HG02943 (cell line): ENCODE results near the gene ARHGAP21.
"Not testable (repeated sequence)": the region's sequence is repeated elsewhere in the genome, so short reads cannot be mapped to it uniquely, and the experiment has no call there.

ENCODE experiments used
- ATAC-seq: cut with Tn5 transposase; IDR thresholded peaks from one replicate; pipeline ENCODE4 v1.9.1; 2021; ENCODE audit warnings: mild to moderate bottlenecking, low read depth, moderate library complexity; ENCODE audit not compliant: unreplicated experiment

Gene ARHGAP21

DNA sequence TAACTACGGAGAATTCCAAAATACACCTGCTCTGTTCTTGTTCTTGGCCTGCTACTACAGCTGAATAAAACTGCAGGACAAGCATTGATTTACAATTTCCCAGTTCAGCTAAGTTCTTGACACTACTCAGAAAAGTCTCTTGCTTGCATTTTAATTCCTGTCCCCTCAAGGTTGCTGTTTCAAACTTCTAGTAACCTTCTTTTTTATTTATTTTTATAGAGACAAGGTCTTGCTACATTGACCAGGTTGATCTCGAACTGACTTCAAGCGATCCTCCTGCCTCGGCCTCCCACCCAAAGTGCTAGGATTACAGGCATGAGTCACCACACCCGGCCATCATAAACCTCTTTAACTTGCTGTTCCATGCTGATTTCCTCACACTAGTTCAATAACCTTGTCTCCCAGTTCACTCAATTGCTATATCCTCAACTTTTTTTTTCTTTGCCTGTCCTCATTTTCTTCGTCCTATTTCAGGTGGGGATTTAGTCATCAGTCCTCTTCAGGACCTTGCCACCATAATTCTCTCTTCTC lies 79.9 kb downstream of the ARHGAP21 start:
- ATAC-seq, result no peak

DNA sequence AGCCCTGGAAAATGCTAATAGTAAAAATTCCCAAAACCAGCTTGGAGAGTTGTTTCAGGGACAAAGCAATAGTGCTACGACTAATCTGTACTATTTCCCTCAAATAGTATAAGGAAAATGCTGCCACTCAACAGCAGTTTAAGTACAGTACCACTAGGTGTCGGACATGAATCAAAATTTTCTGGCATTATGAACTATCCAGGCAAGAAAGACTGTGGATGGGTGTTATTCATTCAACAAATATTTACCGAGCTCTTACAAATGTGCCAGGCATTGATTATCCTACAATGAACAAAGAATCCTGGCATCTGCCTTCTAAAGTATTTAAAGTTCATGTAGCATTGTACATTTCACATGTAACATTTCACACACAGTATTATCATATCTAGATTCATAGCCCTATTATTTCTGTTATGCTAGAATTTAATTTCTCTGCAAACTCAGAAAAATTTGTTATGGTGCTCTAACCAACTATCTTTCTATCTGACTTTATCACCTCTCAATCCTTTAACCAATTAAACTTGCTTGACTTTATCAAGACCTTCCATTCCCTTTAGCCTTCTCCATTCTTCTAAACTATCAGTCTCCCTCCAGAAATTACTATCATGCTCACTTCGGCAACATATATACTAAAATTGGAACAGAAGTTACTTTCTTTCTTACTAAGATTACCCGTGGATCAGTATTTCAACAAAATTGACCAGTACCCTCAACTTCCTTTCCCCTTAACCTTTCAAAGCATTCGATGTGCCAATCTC lies 80.6 kb downstream of the ARHGAP21 start:
- ATAC-seq, result peak; percentile 85

DNA sequence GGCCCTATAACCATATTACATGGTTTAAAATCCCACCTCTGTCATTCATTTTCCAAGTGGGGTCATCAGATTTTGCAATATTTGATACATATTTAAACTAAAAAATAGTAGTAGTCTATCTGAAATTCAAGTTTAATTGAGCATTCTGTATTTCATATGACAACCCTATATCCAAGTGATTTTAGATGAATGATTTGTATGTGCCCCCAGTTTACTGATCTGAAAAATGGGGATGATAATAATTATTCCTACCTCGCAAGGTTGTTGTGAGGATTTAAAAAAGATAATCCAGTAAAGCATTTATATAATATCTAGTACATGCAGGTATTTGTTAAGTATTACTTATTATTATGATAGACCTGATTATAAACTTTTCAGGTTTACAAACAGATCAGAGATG lies 84.6 kb downstream of the ARHGAP21 start:
- no peak for ATAC-seq

DNA sequence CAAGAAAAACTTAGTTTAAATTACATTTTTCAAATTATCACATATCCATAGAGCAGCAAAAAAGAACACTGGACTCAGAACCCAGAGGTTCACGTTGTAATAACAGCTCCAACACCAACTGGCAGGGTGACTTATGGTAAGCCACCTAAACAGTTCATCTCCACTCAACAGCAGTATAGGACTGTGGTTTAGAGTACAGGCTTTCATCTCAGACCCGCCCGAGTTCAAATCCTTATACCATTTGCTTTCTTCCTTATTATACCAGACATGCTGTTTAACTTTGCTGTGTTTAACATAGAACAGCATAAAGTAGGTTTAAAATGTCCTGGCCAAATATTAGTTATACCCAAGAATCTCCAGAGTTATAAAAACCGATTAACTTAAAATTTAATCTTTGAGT lies 97.9 kb downstream of the ARHGAP21 start:
- no peak for ATAC-seq

DNA sequence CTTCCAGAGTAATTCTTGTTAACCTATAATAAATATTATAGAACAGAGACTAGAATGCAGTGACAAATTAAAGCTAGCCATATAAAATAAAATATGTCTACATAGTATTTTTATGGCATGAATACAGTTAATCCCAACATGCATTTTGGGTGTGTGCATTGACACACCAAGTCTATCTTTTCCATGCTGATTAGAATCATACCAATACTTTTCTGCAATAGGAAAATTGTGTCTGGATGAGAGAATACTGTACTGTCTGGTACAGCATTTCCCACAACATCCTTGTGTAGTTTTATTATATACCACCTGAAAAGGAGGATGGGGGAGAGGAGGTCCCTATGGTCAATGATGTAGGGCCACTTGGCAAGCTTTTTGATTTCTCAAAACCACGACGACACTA lies 100.3 kb downstream of the ARHGAP21 start:
- no peak for ATAC-seq

DNA sequence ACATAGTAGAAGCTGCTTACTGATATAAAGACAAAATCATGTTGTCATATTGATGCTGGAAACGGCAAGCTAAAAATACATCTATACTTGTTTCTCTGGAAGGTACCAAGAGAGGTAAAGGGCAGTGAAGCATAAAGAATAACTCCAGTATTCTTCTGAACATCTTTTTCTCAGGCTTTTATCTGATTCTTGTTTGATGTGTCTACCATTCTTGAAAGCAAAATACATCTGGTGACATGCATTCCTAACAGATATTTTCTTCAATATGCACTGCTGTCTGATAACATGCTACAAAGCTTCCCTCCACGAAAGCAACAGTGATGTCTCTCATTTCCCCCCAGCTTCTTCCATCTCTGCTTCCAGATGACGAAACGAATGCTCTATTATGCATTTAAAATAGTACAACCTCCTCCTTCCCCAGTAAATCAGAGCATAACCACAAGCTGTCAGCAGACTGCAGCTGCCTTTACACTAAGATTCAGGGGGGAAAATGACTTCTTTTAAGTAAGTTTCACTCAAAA lies 100.8 kb downstream of the ARHGAP21 start:
- ATAC-seq, result no peak

DNA sequence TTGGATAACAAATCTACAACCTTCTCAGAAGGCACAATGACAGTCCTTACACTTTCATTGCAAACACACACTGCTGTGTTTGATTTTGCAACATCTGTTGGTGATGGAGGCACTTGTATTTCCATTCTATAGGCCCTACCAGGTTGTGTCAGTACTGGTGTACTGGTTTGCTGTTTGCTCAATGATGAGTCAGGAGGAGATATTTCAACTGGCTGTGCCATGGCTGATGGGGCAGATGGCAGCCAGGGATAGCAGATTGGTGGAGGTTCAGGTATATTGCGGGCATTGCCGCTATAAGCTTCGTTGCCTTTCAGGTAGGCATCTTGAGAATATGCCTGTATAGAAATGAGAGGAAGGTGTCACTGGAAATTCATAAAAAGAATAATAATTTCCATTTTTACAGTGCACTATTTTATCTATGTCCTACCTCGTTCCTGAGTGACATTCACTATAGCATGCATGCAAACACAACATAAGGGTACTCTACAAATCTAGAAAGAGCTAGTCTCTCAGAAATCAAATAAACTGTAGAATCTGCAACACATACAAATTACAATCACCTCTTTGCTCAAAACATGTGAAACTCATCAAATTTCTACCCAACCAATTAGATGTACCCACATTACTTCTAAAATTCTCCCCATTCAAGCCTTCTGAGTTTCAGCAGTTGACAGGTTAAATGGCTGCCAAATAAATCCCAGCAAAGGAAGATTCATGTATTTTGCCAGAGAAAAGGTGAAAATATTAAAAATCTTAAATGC lies 102.5 kb downstream of the ARHGAP21 start:
- not testable (repeated sequence) for ATAC-seq

DNA sequence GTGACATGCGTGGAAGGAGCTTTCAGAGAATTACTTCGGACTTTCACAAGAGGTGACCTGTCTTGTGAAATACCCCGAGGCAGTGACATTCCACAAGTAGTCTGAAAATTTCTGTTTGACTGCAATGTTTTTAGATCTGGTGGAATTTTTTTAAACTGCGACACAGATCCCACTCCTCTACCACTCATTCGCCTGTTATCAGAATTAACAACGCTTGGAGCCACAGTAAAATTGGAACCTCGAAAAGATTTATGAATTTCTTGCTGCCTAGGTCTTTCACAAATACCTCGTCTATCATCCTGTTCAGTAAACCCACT lies 103.7 kb downstream of the ARHGAP21 start:
- not testable (repeated sequence) for ATAC-seq

DNA sequence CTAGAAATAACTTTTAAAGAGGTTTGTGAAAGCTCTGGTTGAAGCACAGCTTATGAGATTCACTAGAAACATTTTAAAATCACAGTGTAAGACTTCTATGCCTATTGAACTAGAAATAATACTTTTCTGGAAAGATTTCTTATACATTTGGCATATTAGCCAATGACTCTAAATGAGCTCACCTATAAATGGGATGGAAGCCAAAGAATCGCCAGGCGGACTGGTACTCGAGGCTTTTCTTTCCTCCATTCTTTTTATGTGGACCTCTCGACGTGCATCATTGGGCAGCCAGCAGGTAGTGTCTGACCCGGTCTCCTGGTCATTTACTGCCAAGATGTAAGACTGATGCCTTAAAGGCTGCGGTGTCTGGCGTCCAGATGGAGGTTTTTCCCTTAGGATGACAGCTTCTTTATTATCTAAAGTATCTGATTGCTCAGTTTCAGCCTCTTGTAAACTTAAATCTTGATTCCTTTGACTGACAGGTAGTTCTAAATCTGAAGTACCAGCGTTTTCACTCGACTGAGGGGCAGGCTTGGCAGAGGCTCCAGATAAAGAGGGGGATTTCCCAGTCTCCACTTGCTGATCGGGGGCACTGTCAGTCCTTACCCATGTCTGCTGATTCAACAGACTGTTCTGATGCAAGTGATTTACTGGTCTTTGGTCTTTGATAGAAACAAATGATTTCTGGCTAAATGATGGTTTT lies 104.2 kb downstream of the ARHGAP21 start:
- ATAC-seq, result not testable (repeated sequence)

DNA sequence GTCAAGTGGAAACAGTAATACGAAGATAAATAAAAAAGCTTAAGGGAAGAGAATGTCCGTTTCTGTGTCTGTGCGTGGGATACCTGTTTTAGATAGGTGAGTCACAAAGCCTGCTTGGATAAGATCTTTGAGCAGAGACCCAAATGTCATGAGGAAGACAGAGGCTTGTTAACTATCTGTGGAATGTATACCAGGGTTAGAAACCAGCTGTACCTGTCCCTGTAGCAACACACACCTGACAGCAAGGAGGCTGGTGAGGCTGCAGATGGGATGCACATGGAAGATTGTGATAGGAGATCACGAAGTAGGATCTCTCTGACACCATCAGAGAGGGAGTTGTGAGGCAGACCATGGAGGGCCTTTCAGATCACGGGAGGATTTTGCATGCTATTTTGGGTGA lies 105.3 kb downstream of the ARHGAP21 start:
- ATAC-seq, result no peak

DNA sequence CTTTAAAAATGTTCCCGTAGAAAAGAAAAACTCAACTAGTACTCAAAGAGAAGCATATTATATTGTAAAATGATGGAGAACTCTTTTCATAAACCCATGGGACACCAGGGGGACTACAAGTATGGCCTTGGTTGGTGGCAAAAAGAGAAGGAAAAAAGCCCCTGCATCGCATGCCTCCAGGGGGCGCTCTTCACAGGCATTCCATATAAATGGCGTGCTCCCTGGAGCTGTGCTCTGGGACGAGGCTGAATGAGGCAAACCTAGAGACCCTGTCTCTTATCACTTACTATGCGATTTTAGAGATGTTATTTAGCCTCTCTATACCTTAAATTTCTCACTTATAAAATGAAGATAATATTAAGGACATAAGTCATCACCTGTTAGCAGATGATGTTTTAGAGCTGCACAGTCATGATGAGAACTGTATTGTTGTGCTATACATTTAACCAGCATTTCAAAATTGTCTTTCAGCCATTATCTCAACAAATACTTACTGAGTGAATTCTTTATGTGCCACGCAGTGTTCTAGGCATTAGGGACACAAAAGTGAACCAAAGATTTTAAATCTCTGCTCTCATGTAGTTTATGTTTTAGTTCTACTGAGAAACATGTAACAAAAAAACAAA lies 105.8 kb downstream of the ARHGAP21 start:
- no peak for ATAC-seq

DNA sequence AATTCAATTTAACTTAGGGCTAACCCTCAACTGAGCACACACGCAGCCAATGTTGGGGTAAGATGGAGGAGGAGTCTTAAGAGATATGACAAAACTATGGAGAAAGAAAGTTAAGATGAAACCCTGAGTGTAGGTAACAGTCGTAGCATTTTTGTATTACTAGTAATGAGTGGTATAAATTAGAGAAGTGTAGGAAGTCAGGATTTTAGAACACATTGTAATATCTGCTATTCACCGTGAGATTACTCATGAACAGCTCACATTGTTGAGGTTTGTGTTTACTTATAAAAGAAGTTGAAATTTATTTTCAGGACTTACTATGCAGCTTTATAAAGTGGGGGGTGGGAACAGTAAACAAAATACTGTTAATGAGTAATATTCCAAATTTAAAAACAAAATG lies 107.2 kb downstream of the ARHGAP21 start:
- ATAC-seq, result no peak

DNA sequence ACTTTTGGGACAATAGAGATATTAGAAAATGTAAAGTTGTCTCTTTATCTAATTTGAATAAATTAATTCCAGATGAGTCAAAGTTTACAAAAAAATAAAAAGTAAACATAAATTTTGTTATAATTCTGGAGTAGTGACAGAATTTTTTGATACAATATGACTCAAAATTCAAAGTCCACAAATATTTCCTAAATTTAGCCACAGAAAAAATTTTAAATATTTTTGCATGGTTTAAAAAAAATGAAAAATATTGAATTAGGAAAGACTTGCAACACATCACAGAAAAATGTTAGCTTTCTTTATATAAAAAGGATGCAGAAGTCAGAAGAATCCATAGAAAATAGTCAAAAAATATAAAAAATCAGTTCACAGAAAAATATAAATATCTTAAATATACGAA lies 117.7 kb downstream of the ARHGAP21 start:
- ATAC-seq, result no peak

DNA sequence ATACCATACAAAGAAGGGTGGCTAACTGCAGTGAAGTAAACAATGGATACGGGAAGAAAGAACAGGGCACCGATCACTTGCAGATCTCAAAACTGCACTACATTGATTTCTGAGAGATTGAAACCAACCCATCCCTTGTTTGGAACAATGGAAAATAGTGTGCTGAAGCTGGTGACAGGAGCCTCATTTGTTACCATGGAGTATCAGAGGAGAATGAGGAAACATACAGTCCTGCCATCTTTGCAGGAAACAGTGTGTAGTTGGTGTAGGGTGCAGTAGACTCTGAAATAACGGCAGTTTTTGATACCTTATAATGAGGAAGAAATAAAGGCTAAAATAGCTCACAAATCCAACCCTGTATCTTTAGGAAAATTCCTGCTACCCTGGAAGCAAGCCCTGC lies 118.5 kb downstream of the ARHGAP21 start:
- ATAC-seq, result no peak

DNA sequence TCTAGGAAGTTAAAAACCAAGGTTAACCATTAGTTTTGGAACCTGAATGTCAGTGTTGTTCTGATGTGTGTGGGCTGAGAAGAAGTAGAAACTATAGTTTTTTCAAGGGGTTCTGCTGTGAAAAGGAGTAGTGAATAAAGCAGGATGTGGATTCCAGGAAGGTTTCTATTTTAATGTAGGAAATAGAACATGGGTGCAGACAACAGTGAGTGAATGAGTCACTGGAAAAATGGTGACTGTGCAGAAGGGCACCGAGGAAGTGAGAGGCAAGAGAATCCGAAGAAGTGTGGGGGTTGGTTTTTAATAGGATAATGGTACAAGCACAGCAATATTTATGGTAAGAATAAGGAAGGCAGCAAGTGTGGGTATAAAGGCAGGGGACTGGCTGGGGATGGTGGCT lies 120.4 kb downstream of the ARHGAP21 start:
- no peak for ATAC-seq

DNA sequence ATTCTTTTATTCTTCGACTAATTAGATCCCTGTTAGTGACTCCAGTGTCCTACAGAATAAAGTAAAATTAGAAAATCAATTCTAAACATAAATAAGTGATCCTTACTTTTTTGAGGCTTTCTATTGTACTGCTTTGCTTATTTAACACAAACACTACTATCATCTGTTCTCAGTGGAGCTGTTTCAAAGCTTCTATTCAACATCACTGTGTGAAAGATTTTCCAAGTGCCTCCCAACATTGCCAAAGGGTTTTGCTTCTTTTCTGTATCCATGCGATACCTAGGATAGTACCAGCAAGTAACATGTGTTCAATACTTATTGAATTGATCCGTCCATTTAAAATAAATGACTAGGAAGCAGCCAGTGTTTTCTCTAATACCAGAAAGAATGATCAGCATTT lies 125.7 kb downstream of the ARHGAP21 start:
- no peak for ATAC-seq

DNA sequence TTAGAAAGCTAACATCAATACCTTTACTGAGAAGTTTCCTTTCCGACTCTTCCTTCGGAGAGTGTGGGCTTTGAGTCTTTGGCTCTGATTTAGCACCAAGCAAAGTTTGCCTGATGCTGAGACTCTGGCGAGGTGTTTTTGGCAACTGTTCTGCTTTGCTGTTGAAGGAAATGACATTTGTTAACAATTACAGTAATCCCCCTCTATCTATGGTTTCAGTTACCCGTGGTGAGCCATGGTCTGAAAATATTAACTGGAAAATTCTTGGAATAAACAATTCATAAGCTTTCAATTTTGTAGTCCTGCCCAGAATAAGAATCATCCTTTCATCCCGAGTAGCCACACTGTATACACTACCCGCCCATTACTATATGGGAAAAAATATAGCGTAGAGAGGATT lies 126.3 kb downstream of the ARHGAP21 start:
- ATAC-seq, result no peak

DNA sequence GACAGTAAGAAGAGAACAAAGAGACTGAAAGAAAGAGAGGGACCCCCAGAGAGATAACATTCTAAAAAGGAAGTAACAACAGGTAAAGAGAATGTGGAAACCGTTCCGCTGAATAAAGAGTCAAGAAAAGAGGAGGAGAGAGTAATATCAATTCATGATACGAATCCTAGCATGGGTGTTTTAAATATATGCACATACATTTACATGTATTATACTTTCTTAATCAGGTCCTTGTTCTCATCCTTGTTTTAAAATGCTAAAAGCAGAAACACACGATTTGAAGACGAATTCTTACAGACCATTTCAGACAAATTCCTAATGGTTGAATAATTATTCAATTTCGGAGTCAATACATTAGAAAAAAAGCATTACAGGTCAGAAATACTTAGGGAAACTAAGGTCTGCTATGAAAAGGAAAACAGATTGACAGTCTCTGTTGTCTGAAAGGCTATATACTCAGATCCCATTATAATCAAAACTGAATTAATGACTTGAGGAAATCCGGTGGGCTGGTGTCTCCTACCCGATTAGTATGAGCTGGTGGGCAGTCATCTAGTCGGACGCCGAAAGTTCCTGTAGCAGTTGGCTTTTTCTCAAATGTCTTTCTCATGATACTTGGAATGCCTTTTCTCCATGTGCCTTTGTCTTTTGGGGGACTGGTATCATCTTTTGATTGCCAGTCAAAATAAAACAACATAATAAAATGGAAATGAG lies 127.3 kb downstream of the ARHGAP21 start:
- ATAC-seq, result no peak

DNA sequence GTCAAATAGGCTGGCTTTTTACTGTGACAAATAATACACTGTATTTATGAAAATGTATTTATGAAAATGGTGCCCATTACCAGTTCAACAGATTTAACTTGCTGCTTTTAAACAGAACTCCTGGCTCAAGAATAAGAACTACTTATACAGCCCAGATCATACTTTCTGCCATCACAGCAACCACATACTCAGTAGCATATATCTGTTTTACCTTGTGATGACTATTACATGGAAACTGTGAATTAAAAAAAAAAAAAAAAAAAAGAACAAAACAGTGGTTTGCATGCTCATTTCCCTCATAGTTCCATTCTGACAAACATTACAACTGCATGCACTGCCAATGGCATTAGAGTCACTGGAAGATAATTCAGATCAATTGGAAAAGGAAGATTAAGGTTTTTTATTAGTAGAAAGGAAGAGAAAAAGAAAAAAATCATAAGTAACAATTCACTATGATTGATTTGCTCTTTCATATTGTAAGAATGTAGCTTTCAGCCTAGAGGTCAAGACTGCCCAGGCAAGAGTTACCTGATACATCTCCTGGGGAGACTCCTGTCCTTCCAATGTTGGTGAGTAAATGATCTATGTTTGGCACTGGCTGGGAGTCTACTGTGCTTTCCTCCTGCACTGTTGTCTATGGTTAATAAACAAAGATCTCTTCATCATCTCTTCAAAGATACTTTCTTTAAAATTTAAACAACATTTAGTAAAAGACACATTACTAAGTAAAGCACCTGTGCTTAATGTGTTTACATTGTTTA lies 132.8 kb downstream of the ARHGAP21 start:
- ATAC-seq, result no peak
